Neural cell (in vitro differentiated cells): ENCODE results near the gene IGSF23. TPM values are rescaled to one million over a fixed set of nuclear protein-coding genes. Genes with fewer than 3 reads are reported as not detected.

Source experiments
- H2AFZ ChIP-seq: fragments of 200-600, 300-800 bp; sonication (generic), shearing (Covaris generic); 2 replicates; pipeline ENCODE4 v1.6.0; 2014; ENCODE audit warnings: low read depth, mild to moderate bottlenecking, antibody characterized with exemption, low read length, moderate library complexity
- H3F3A ChIP-seq: fragments of 200-600 bp; shearing (Covaris generic); 2 replicates; pipeline ENCODE4 v1.6.1; 2016; ENCODE audit warnings: mild to moderate bottlenecking, moderate library complexity, mixed read lengths, antibody characterized with exemption, low read length; ENCODE audit not compliant: insufficient read depth, poor library complexity, severe bottlenecking
- H3K27ac ChIP-seq: fragments of 200-600, 300-800 bp; sonication (generic), shearing (Covaris generic); 2 replicates; pipeline ENCODE4 v1.5.1; 2014; ENCODE audit warnings: mild to moderate bottlenecking, low read length, moderate library complexity
- H3K27me3 ChIP-seq: fragments of 300-800, 200-600 bp; sonication (generic), shearing (Covaris generic); 2 replicates; pipeline ENCODE4 v1.6.0; 2014; ENCODE audit warnings: mild to moderate bottlenecking, low read depth, low read length, moderate library complexity; ENCODE audit not compliant: insufficient read depth
- H3K36me3 ChIP-seq: fragments of 300-800, 200-600 bp; sonication (generic), shearing (Covaris generic); 2 replicates; pipeline ENCODE4 v1.5.1; 2014; ENCODE audit warnings: mild to moderate bottlenecking, antibody characterized with exemption, low read length, moderate library complexity; ENCODE audit not compliant: insufficient read depth
- H3K4me2 ChIP-seq: fragments of 300-800, 200-600 bp; sonication (generic), shearing (Covaris generic); 2 replicates; pipeline ENCODE4 v1.6.0; 2014; ENCODE audit warnings: mild to moderate bottlenecking, low read length
- H3K4me3 ChIP-seq: fragments of 300-800, 200-600 bp; sonication (generic), shearing (Covaris generic); 2 replicates; pipeline ENCODE4 v1.5.1; 2014; ENCODE audit warnings: mild to moderate bottlenecking, low read length, moderate library complexity
- H3K79me2 ChIP-seq: fragments of 200-600 bp; shearing (Covaris generic); replicated peaks from 2 replicates; pipeline ENCODE4 v1.6.0; 2014; ENCODE audit warnings: mild to moderate bottlenecking, low read length, moderate library complexity; ENCODE audit not compliant: insufficient read depth
- H3K9ac ChIP-seq: fragments of 300-800, 200-600 bp; sonication (generic), shearing (Covaris generic); 2 replicates; pipeline ENCODE4 v1.6.1; 2016; ENCODE audit warnings: mild to moderate bottlenecking, low read length, mixed read lengths
- H3K9me2 ChIP-seq: fragments of 200-600 bp; shearing (Covaris generic); 2 replicates; pipeline ENCODE4 v1.6.1; 2016; ENCODE audit warnings: mild to moderate bottlenecking, low read length, mixed read lengths; ENCODE audit not compliant: insufficient read depth
- H3K9me3 ChIP-seq: fragments of 200-600, 300-800 bp; sonication (generic), shearing (Covaris generic); 2 replicates; pipeline ENCODE4 v1.6.1; 2016; ENCODE audit warnings: mild to moderate bottlenecking, mixed run types, low read length, moderate library complexity, mixed read lengths
- H4K20me1 ChIP-seq: fragments of 200-600 bp; shearing (Covaris generic); 2 replicates; pipeline ENCODE4 v1.6.1; 2016; ENCODE audit warnings: mild to moderate bottlenecking, mixed run types; ENCODE audit not compliant: insufficient read depth
- CTCF ChIP-seq: fragments of 450-650 bp; IDR thresholded peaks from 2 replicates; pipeline ENCODE4 v1.5.1; 2014; ENCODE audit warnings: antibody characterized with exemption, mild to moderate bottlenecking, moderate library complexity; ENCODE audit not compliant: poor library complexity, severe bottlenecking
- EP300 ChIP-seq: fragments of 450-650 bp; conservative IDR thresholded peaks from 2 replicates; pipeline ENCODE4 v1.6.1; 2014; ENCODE audit warnings: antibody characterized with exemption, mild to moderate bottlenecking, moderate library complexity; ENCODE audit not compliant: poor library complexity, severe bottlenecking
- EZH2 ChIP-seq: fragments of 200-600, 300-800 bp; shearing (Covaris generic), sonication (generic); IDR thresholded peaks from 2 replicates; pipeline ENCODE4 v1.6.1; 2014; ENCODE audit warnings: antibody characterized with exemption, low read length, borderline replicate concordance, mild to moderate bottlenecking; ENCODE audit not compliant: insufficient read depth, poor library complexity, severe bottlenecking
- MXI1 ChIP-seq: fragments of 450-650 bp; conservative IDR thresholded peaks from 2 replicates; pipeline ENCODE4 v1.6.1; 2014; ENCODE audit warnings: antibody characterized with exemption, mild to moderate bottlenecking; ENCODE audit not compliant: poor library complexity, severe bottlenecking
- POLR2AphosphoS5 ChIP-seq: IDR thresholded peaks from 2 replicates; pipeline ENCODE4 v1.6.1; 2012
- RAD21 ChIP-seq: fragments of 450-650 bp; conservative IDR thresholded peaks from 2 replicates; pipeline ENCODE4 v1.6.1; 2014; ENCODE audit warnings: antibody characterized with exemption, mild to moderate bottlenecking, moderate library complexity
- REST ChIP-seq: IDR thresholded peaks from 2 replicates; pipeline ENCODE4 v1.6.1; 2012; ENCODE audit warnings: borderline replicate concordance
- SMC3 ChIP-seq: fragments of 450-650 bp; conservative IDR thresholded peaks from 2 replicates; pipeline ENCODE4 v1.6.1; 2014; ENCODE audit warnings: antibody characterized with exemption, mild to moderate bottlenecking, moderate library complexity; ENCODE audit not compliant: poor library complexity
- TAF1 ChIP-seq: IDR thresholded peaks from 2 replicates; pipeline ENCODE4 v1.6.1; 2012; ENCODE audit warnings: low read depth
- polyA plus RNA-seq: library from polyadenylated mRNA; depleted of rRNA; stranded (reverse); fragments of >200 nt; gene quantifications from 2 replicates; pipeline ENCODE4 v1.2.3, GENCODE V29; 2014

IGSF23 gene
- polyA plus RNA-seq, 1 donor from 2014 or later, result not detected

GRCh38 chr19:44675521-44675920 lies 62.2 kb downstream of the IGSF23 start:
- no peak overlapping the region for H3K4me2 ChIP-seq
- H3K79me2 ChIP-seq, result no peaks in the 10 kb centered on the region
- H3K27ac ChIP-seq, result no peak overlapping the region
- no peaks in the 10 kb centered on the region for H3K9me2 ChIP-seq
- no peaks in the 10 kb centered on the region for H3K36me3 ChIP-seq
- H3K4me3 ChIP-seq, result no peak overlapping the region
- no peaks in the 10 kb centered on the region for H3F3A ChIP-seq
- no peaks in the 10 kb centered on the region for H3K9me3 ChIP-seq
- H4K20me1 ChIP-seq, result no peaks in the 10 kb centered on the region
- no peak overlapping the region for H3K9ac ChIP-seq
- no peak overlapping the region for H2AFZ ChIP-seq
- TF ChIP-seq REST, result no peak
- TF ChIP-seq CTCF, result no peak
- TF ChIP-seq RAD21, result no peak
- TF ChIP-seq TAF1, result no peak
- TF ChIP-seq EP300, result no peak
- no peak for TF ChIP-seq SMC3
- TF ChIP-seq MXI1, result no peak
- TF ChIP-seq EZH2, result no peak
- no peak for TF ChIP-seq POLR2AphosphoS5
- H3K27me3 ChIP-seq, result no peaks in the 10 kb centered on the region

- H3K79me2 ChIP-seq, result no peaks in the 10 kb centered on the region
- no peaks in the 10 kb centered on the region for H3K27me3 ChIP-seq
- H3K9ac ChIP-seq, result no peak overlapping the region
- no peak overlapping the region for H2AFZ ChIP-seq
- no peaks in the 10 kb centered on the region for H3K9me3 ChIP-seq
- TF ChIP-seq MXI1 (no peak), TAF1 (no peak), POLR2AphosphoS5 (no peak), REST (no peak), CTCF (no peak), SMC3 (no peak), RAD21 (no peak), EP300 (no peak), EZH2 (no peak)
- H3K9me2 ChIP-seq, result no peaks in the 10 kb centered on the region
- H3K36me3 ChIP-seq, result no peaks in the 10 kb centered on the region
- H3K4me3 ChIP-seq, result no peak overlapping the region
- no peaks in the 10 kb centered on the region for H3F3A ChIP-seq
- no peaks in the 10 kb centered on the region for H4K20me1 ChIP-seq
- no peak overlapping the region for H3K27ac ChIP-seq
- no peak overlapping the region for H3K4me2 ChIP-seq
These were observed 63.9 kb downstream of the IGSF23 start for GRCh38 chr19:44677019-44677811.
